GM18873 (cell line): Measurements from ENCODE around the gene MYDGF.
"Not testable (repeated sequence)": the region's sequence is repeated elsewhere in the genome, so short reads cannot be mapped to it uniquely, and the experiment has no call there.

ENCODE experiments used
- ATAC-seq: cut with Tn5 transposase; IDR thresholded peaks from one replicate; pipeline ENCODE4 v1.9.1; 2021; ENCODE audit warnings: mild to moderate bottlenecking, moderate library complexity, moderate number of reproducible peaks; ENCODE audit not compliant: unreplicated experiment, low FRiP score

Gene MYDGF

GRCh38 chr19:4701557-4701956, 31.4 kb upstream of the MYDGF start:
- no peak for ATAC-seq

DNA sequence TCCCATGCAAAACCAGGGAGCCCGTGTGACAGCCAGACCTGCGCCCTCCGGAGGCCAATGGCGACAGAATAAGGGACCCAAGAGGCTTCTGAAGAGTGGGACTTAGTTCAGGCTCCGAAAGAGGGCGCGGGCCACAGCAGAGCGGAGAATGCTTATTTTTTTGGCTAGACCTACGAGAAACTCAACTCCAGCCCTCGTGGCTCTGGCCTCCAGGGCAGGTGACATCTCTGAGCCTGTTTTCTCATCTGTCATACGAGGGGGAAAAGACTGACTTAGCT, 30.5 kb upstream of the MYDGF start:
- no peak for ATAC-seq

DNA sequence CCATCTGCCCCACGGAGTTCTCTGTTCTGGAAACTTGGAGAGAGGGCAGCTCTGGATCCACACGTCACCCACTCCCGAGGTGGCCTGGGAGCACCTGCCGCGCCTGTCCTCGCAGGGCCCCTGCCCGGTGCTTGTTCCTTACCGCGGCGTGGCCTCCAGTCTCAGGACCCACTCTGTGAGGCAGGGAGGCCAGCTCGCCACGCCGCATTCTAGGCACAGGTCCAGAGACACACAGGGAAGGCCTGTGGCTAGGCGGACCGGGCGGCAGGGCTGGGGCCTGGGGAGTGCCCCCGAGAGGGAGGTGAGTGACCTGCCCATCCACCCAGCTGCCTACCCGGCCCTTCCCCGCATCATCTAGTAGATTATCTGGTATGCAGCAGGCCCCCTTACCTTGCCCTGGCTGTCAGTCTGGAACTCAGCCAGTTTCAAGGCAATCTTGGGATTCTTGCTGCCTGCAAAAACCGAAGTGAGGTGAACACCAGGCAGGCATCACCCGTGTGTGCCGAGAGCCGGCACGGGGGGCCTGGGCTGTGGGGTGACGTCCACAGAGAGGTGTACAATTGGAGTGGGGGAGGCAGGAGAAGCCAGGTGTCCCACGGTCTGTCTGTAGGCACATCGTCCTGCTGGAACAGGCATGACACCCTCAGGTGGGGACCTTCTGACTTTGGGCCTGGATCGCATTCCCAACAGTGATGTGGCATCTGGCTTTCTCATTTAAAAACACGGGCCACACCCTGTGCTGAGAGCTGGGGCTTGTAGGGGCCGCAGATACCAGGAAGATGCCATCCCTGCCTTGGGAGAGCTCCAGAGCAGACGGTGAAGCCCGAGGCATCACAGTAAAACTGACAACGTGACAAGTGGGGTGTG, 29.9 kb upstream of the MYDGF start:
- no peak for ATAC-seq

DNA sequence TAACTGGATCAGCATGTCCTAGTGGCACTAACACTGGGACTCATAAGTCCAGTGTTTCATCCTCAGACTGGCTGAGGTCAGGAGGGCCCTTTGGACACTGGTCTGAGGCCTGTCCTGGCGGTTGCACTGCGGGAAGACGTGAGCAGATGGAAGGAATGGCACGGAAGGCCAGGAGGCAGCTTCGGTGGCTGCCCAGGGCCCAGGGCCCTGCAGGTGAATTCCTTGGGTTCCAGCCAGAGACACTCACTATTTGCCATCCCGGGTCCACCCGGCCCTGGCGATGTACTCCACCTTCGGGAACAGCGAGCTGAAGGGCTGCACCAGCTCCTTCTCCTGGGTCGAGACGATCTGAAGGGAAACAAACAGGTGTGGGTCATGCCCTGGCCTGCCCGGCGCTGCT, 27.2 kb upstream of the MYDGF start:
- no peak for ATAC-seq

GRCh38 chr19:4695224-4695731, 25.1 kb upstream of the MYDGF start:
- no peak for ATAC-seq

DNA sequence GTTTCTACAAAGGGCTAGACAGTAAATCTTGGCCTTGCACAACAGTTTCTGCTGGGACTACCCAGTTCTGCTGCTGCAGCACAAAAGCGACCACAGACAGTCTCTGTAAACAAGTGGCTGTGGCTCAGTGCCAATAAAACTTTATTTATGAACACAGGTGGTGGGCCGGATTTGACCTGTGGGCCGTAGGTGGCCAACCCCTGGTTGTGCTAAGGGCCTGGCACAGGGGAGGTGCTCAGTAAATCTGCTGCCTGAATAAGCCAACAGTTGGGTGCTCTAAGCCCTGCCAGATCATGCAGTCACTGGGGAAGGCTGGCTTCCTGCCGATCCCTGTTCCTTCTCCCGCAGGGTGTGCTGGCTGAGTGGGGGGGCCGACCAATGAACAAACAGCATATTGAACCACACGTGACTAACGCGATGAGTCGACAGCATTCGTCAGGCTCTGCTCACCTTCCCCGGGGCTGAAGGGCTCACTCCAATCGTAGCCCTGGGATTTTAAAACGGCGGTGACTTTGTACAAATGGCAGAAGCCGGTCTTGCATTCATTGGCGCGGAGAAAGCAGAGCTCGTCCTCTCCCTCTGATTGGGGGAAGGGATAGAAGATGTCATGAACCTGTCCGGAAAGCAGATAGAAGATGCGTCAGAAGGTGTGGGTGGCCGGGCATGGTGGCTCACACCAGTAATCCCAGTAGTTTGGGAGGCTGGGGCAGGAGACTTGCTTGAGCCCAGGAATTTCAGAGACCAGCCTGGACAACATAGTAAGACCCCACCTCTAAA, 24.3 kb upstream of the MYDGF start:
- ATAC-seq = no peak

- no peak for ATAC-seq
Observed at GRCh38 chr19:4693471-4694121, 23.5 kb upstream of the MYDGF start.

GRCh38 chr19:4693078-4693350, 22.9 kb upstream of the MYDGF start:
- no peak for ATAC-seq

DNA sequence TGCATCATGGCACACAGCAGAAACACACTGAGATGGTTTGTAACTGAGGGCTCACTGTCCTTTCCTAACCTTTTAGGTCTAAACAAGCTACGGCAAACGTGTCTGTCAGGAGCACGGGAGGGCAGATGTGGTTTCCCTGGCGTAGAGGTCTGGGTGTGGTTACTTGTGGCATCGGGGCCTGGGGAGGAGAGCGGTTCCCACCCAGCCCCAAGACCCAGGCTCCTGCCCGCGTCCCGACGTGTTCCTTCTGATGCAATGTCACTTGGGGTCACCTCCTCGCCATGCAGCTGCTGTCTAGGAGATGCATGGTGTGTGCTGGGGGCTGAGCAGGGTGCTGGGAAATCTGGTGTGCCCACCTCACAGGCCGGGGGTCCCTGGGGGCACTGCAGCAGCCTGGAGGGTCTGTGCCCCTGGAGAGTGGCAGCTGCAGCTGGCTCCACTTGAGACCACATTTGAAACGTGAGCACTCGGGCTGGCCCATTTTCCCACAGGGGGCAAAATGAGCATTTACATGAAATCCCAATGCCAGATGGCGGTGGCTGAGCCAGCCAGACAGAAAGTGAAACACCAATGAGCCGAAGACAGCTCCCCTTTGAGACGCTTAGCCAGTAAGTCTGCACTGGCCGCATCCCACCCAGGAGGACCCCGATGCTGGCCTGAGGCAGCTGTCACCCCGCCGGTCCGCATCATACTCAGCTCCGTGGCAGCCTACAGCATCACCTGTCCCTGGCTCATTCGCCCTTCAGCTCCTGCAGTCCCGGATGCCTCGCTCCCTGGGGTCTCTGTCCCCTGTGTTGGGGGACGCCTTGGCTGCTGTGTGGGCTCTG, 22.3 kb upstream of the MYDGF start:
- ATAC-seq = no peak

DNA sequence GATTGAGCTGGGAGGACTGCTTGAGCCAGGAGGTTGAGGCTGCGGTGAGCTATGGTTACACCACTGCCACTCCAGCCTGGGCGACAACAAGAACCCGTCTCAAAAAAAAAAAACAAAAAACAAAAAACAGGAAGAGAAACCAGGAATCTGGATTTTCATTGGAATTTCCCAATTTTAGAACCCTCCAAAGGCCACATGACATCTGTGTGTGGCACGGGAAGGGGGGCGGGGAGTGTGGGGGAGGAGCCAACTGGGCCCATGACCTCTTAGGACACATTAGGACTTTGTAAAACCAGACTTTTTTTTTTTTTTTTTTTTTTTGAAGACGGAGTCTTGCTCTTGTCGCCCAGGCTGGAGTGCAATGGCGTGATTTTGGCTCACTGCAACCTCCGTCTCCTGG, 21.2 kb upstream of the MYDGF start:
- ATAC-seq = no peak

DNA sequence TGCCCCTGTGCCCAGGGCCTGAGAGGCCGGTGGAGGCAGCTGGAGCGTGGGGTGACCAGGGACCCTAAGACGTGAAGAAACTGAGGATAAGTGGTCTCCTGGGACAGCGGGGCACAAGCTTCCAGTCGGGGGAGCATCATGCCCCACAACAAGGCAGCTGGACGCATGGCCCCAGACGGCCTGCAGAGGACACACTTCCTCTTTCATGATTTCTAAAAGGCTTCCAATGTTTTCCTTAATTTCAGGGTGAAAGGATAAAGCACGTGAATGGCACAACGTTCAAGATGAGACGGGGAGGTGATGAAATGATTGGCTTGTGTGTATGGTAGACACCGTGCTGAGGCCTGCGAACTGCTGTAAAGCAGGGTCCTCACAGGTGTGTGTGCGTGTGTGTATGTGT, 20.2 kb upstream of the MYDGF start:
- ATAC-seq = no peak

- no peak for ATAC-seq
Observed at GRCh38 chr19:4689403-4689802, 19.3 kb upstream of the MYDGF start.

GRCh38 chr19:4688587-4688986, 18.4 kb upstream of the MYDGF start:
- ATAC-seq = no peak

DNA sequence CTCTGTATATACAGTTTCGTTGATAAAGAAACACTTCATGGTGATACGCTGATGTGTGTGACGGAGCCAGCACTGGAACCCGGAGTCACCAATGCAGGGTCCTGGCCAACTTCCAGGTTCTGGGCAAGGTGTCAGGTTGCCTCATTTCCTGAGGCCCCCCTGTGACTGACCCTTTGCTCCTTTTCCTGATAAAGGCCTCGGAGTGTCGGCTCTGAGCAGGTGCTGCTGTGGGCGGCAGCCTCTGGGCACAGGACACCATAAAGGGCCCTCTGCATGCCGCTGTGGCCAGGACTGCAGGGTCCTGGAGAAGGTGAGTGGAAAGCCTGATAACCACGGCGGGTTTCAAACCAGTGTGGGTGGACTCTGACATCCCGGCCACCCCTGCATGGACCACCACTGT, 17.3 kb upstream of the MYDGF start:
- no peak for ATAC-seq

- no peak for ATAC-seq
Observed at GRCh38 chr19:4686700-4687099, 16.6 kb upstream of the MYDGF start.

DNA sequence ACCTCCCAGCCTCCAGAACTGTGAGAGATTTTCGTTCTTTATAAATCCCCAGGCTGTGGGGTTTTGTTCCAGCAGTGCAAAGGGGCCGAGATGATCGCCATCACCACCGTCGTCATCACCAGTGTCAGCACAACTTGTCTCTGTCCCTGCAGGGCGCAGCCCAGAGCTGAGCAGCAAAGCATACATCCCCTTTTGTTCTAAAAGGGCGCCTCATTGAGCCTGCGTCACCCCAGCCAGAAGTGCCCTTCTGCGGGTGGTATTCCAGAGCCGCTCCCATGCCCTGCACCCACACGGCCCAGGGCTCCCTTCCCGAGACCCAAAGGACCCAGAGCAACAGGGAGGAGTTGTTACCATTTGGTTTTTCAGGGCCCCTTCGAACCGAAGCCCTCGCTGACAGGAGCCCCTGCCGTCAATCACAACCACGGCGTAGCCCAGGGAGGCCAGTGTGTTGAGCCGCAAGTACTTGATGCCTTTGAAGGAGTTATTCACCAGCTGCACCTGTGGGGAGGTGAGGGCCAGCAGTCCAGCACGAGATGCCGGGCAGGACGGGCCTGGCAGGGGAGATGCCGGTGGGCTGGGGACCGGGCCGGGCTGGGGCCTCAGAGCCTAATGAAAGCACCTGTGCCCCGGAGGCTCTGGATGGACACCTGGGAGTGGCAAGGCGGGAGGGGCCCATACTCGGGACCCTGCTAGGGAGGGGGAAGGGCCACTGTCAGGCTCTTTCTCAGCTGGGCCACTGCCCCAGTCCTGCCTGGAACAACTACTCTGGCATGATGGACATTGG, 14.4 kb upstream of the MYDGF start:
- ATAC-seq = no peak

- ATAC-seq = no peak
Observed at GRCh38 chr19:4682417-4683200, 12.5 kb upstream of the MYDGF start.

- not testable (repeated sequence) for ATAC-seq
Observed at GRCh38 chr19:4680021-4680420, 9.9 kb upstream of the MYDGF start.
